PFSK-1 (cell line): Measurements from ENCODE around the gene FAM13A.

ENCODE experiments used
- FOXP2 ChIP-seq: optimal IDR thresholded peaks from 2 replicates; pipeline ENCODE3; 2011; ENCODE audit warnings: borderline replicate concordance, control low read depth, inconsistent platforms; ENCODE audit not compliant: insufficient read depth; ENCODE audit errors: extremely low read length, extremely low read depth
- POLR2AphosphoS5 ChIP-seq: IDR thresholded peaks from 2 replicates; pipeline ENCODE4 v1.6.1; 2012; ENCODE audit warnings: low read depth, mild to moderate bottlenecking, control low read depth, low read length, moderate library complexity
- SIN3A ChIP-seq: IDR thresholded peaks from 2 replicates; pipeline ENCODE4 v1.6.1; 2012; ENCODE audit warnings: mild to moderate bottlenecking, low read length, moderate library complexity, borderline replicate concordance; ENCODE audit not compliant: insufficient read depth
- TAF1 ChIP-seq: IDR thresholded peaks from 2 replicates; pipeline ENCODE4 v1.6.1; 2012; ENCODE audit warnings: low read length, control low read depth, borderline replicate concordance; ENCODE audit not compliant: insufficient read depth
- TF ChIP-seq, protein P1 (sequence below), 2 experiments: IDR thresholded peaks; 2 replicates each; pipeline versions ENCODE4 v1.6.1 to v1.8.0; 2011 to 2012; ENCODE audit warnings: low read depth in 2 of 2, low read length in 2 of 2, control low read depth in 1 of 2, inconsistent platforms in 1 of 2, mild to moderate bottlenecking in 1 of 2, moderate library complexity in 1 of 2; ENCODE audit not compliant: insufficient read depth in 1 of 2

The FAM13A gene

DNA sequence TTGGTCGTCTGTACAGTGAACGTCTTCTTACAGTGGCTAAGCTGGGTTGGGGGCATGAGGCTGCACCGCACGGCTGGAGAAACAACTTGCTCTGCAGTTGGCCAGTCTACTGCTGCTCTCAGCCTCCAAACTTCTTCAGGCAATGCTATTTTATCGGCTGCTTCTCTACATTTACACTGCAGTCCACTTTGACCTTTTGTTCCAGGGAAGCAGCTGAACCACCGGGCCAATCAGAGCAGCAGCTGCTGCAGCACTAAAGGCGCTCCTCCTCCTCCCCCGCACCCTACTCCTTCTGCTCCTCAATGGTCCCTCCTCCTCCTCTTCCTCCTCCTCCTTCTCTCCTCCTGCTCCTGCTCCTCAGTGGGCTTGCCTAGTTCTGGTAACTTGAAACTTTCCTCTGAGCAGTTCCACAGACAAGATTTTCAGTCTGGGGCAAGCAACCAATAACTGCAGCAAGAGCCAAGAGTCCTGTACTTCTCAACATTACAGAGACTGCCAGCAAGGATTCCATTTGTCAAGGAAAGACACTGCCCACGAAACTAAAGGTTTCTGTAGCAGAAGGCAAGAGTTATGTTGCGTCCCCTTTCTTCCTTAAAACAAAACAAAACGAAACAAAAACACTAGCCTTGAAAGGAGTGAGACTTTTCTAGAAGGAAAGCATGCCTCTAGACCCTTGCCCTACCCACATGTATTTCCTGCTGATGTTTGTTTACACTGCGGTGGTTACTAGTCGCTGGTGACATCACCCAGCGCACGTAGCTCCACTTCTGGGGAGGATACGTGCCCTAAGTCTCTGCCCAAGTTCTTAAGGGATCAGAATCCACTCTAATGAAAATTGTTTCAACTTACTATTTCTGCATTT is 233.7 kb downstream of the FAM13A start:
- TF ChIP-seq POLR2AphosphoS5 (peak; percentile 78), TAF1 (peak; percentile 80; the same call in 1 of the 2 replicates), SIN3A (peak; percentile 73; the same call in 1 of the 2 replicates), FOXP2 (peak; percentile 98)
- TF ChIP-seq, protein P1, sequence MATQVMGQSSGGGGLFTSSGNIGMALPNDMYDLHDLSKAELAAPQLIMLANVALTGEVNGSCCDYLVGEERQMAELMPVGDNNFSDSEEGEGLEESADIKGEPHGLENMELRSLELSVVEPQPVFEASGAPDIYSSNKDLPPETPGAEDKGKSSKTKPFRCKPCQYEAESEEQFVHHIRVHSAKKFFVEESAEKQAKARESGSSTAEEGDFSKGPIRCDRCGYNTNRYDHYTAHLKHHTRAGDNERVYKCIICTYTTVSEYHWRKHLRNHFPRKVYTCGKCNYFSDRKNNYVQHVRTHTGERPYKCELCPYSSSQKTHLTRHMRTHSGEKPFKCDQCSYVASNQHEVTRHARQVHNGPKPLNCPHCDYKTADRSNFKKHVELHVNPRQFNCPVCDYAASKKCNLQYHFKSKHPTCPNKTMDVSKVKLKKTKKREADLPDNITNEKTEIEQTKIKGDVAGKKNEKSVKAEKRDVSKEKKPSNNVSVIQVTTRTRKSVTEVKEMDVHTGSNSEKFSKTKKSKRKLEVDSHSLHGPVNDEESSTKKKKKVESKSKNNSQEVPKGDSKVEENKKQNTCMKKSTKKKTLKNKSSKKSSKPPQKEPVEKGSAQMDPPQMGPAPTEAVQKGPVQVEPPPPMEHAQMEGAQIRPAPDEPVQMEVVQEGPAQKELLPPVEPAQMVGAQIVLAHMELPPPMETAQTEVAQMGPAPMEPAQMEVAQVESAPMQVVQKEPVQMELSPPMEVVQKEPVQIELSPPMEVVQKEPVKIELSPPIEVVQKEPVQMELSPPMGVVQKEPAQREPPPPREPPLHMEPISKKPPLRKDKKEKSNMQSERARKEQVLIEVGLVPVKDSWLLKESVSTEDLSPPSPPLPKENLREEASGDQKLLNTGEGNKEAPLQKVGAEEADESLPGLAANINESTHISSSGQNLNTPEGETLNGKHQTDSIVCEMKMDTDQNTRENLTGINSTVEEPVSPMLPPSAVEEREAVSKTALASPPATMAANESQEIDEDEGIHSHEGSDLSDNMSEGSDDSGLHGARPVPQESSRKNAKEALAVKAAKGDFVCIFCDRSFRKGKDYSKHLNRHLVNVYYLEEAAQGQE (IDR thresholded peaks at IDR 0.05; ENCODE audit: insufficient read depth in 1 of 2, low read depth in 2 of 2, low read length in 2 of 2) = 0 out of 4 replicates have a peak, but pooled peaks of 1 of the 2 experiments have one; percentile 16

DNA sequence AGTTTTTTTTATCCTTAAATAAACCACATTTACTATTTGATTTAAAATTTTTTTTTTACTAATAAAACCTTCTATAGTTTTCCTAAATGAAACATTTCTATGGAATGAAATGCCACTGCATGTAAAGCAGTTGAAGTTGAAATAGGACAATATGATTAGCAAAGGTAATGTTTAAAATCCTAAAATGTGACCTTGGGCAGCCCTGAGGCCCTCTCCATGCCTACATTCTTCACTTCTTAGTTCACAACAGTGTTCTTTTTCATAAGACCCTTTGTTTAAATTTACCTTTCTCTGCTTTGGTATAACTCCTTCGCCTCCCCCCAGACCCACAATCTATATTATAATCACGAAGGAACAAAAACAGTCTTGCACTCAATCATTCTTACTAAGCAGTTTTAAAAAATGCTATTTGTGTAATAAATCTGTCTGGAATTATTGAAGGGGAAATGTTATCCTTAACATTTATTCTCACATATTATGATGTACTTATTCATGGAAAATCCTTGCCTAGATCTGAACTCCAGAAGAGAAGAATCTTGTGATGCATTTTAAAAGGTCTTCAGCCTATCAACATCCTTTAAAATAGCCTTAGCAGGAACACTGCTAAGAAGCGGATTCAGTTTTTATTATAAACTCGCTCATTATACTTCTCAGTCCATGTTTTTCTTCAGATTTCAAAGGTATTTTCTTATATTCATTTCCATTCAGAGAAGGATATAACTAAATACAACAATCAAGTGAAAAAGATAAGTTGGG is 234.8 kb downstream of the FAM13A start:
- no peak for TF ChIP-seq TAF1
- TF ChIP-seq, protein P1 (IDR thresholded peaks at IDR 0.05; ENCODE audit: insufficient read depth in 1 of 2, low read depth in 2 of 2, low read length in 2 of 2) = no peak
- TF ChIP-seq POLR2AphosphoS5 = no peak
- TF ChIP-seq SIN3A = no peak
- TF ChIP-seq FOXP2 = no peak

DNA sequence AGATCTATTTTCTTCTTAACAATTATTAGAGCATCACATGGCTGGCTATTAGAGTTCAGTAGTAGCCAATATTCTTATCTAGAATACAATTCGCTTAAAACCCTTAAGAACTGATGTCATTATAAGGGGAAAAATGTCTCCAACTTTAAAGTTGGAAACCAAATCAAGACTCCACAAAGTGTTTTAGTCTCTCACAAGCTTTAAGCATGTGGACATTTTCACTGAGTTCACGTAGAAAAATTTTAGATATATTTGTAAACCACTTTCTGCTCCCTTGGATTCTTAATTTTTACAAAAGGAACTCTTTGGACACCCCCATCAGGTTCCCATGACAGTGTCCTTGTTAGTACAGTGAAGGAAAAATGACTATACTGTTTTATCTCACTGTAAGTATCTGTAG is 235.5 kb downstream of the FAM13A start:
- TF ChIP-seq SIN3A (no peak), FOXP2 (no peak), POLR2AphosphoS5 (no peak), TAF1 (no peak)
- TF ChIP-seq, protein P1 (IDR thresholded peaks at IDR 0.05; ENCODE audit: insufficient read depth in 1 of 2, low read depth in 2 of 2, low read length in 2 of 2) = no peak

DNA sequence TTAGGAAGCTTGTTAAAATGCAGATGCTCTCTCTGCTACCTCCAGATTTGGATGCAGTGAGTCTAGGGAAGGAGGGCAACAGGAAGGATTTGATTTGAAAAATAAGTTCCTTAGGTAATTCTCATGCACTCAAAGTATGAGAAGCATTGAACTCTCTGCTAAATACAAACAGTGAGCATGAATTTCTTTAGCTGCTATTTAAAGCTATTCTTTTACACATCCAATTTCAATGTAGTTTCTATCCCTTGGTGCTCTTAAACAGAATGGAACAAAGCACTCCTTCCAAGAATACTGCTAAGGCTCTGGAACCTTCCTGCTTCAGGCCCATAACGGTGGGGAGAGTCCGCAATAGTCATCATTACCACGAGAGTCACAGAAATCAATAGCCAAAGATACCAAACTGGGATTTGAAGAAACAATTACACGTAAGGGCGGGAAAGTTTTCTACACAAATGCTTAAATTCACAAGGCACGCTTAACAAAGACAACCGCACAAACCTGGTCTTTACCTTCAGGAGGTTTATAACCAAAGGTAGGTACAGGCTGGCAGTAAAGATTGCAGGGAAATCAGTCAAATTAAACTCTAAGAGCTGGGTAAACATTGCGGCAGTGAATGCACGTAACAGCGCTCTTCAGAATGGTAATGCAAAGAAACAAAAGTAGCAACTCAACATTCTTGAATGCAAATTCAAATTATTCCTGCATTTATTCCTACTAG is 236.1 kb downstream of the FAM13A start:
- TF ChIP-seq, protein P1 (IDR thresholded peaks at IDR 0.05; ENCODE audit: insufficient read depth in 1 of 2, low read depth in 2 of 2, low read length in 2 of 2) = no peak
- TF ChIP-seq POLR2AphosphoS5 = no peak
- TF ChIP-seq TAF1 = no peak
- no peak for TF ChIP-seq SIN3A
- TF ChIP-seq FOXP2 = no peak
